Measurements from ENCODE around the gene TENT4A.
A peak's percentile ranks its signal among the peaks of the same experiment; 100 is the strongest.

The TENT4A gene

DNA sequence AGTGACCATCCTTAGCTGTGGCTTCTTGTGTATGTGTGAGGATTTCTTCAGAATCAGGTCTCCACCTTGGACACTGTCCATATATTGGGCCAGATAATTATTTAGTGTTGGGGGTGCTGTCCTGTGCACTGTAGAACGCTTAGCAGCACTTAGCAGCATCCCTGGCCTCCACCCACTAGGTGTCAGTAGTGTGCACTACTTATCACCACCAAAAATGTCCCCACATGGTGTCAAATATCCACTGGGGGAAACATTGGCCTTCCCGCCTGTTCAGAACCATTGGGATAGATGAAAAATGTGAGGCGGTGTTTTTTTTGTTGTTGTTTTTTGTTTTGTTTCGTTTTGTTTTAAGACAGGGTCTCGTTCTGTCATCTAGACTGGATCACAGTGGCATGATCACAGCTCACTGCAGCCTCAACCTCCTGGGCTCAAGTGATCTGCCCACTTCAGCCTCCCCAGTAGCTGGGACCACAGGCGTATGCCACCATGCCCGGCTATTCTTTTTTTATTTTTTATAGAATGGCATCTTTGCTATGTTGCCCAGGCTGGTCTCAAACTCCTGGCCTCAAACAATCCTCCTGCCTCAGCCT lies 67.7 kb downstream of the TENT4A start:
- no peak for DNase-seq (ENCODE audit: extremely low spot score)
- ChIA-PET CTCF (interaction anchor here (1.0 to 3.9 kb wide), 10 partner anchors 9 to 1077 kb away, joined by 3 to 15 read pairs (median 4); no protein-coding TSS in a partner anchor), POLR2A (no interaction called here)
- TF ChIP-seq, protein P1, sequence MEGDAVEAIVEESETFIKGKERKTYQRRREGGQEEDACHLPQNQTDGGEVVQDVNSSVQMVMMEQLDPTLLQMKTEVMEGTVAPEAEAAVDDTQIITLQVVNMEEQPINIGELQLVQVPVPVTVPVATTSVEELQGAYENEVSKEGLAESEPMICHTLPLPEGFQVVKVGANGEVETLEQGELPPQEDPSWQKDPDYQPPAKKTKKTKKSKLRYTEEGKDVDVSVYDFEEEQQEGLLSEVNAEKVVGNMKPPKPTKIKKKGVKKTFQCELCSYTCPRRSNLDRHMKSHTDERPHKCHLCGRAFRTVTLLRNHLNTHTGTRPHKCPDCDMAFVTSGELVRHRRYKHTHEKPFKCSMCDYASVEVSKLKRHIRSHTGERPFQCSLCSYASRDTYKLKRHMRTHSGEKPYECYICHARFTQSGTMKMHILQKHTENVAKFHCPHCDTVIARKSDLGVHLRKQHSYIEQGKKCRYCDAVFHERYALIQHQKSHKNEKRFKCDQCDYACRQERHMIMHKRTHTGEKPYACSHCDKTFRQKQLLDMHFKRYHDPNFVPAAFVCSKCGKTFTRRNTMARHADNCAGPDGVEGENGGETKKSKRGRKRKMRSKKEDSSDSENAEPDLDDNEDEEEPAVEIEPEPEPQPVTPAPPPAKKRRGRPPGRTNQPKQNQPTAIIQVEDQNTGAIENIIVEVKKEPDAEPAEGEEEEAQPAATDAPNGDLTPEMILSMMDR (IDR thresholded peaks at IDR 0.05; ENCODE audit: control extremely low read depth, extremely low read depth, low read depth, missing control alignments): peak; percentile 52

GRCh38 chr5:6781716-6782115 lies 68.5 kb downstream of the TENT4A start:
- ChIA-PET CTCF (interaction anchor here (1.2 to 3.9 kb wide), 5 partner anchors 8 to 22 kb away, joined by 4 to 15 read pairs (median 8); no protein-coding TSS in a partner anchor), POLR2A (no interaction called here)
- no peak for DNase-seq (ENCODE audit: extremely low spot score)
- TF ChIP-seq, protein P1 (IDR thresholded peaks at IDR 0.05; ENCODE audit: control extremely low read depth, extremely low read depth, low read depth, missing control alignments): no peak

GRCh38 chr5:6783787-6784186 lies 70.6 kb downstream of the TENT4A start:
- ChIA-PET CTCF (interaction anchor here (1.0 to 1.4 kb wide), 2 partner anchors 9 to 10 kb away, joined by 3 read pairs; no protein-coding TSS in a partner anchor), POLR2A (no interaction called here)
- DNase-seq (ENCODE audit: extremely low spot score): no peak
- TF ChIP-seq, protein P1 (IDR thresholded peaks at IDR 0.05; ENCODE audit: control extremely low read depth, extremely low read depth, low read depth, missing control alignments): no peak

- CTCF ChIA-PET: interaction anchor here (1.1 to 1.4 kb wide), 3 partner anchors 8 to 24 kb away, joined by 3 read pairs; no protein-coding TSS in a partner anchor
- TF ChIP-seq, protein P1 (IDR thresholded peaks at IDR 0.05; ENCODE audit: control extremely low read depth, extremely low read depth, low read depth, missing control alignments): no peak
- no peak for DNase-seq (ENCODE audit: extremely low spot score)
- POLR2A ChIA-PET: no interaction called here
Observed at GRCh38 chr5:6784481-6784880, 71.2 kb downstream of the TENT4A start.

- ChIA-PET POLR2A (no interaction called here), CTCF (interaction anchor here (1.1 to 1.3 kb wide), 2 partner anchors 19 to 25 kb away, joined by 3 read pairs; no protein-coding TSS in a partner anchor)
- TF ChIP-seq, protein P1 (IDR thresholded peaks at IDR 0.05; ENCODE audit: control extremely low read depth, extremely low read depth, low read depth, missing control alignments): no peak
Observed at GRCh38 chr5:6785161-6785860, 72.1 kb downstream of the TENT4A start.

GRCh38 chr5:6785861-6786180 lies 72.6 kb downstream of the TENT4A start:
- TF ChIP-seq, protein P1 (IDR thresholded peaks at IDR 0.05; ENCODE audit: control extremely low read depth, extremely low read depth, low read depth, missing control alignments): no peak
- CTCF ChIA-PET: no interaction called here
- POLR2A ChIA-PET: no interaction called here
- DNase-seq (ENCODE audit: extremely low spot score): no peak

More at GRCh38 chr5:6785161-6785860, 72.1 kb downstream of the TENT4A start:
- DNase-seq (ENCODE audit: extremely low spot score): no peak
